ENCODE results near the gene TMCC2. TPM values are rescaled to one million over a fixed set of nuclear protein-coding genes. Genes with fewer than 3 reads are reported as not detected.

TMCC2 gene
- total RNA-seq, 1 donor from 2014 or later, result 10.6 TPM

DNA sequence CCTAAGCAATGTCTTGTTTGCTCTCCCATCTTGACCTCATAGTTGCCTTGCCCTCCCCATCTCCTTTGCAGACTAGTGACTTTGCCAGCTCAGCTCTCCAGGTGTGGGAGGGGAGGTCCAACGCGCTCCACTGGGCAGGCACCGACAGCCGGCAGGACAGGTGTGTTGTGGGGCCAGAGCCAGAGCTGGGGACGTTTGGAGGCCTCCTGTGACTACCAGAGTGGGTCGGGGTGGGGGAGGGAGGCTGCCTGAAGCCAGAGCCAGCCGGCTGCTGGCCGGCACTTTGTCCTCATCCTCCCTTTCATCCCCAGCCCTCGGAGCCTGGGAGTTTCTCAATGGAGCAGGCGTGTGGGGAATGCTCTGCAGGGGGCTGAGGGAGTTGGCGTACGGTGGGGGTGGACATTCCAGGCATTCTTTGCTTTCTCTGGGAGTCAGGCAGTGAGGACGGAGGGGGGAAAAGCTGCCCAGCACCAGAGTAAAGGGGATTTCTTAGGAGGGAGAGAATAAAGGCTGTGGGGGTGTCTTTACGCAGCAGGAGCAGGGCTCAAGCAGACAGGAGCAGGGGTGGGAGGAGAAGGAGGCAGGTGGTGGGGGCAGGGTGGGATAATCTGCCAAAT, 73.6 kb downstream of the TMCC2 start:
- Histone ChIP-seq H2AFZ (ENCODE audit: low read depth, low read length) (no peak overlapping the region), H3K4me2 (ENCODE audit: low read length) (peak overlapping the region; percentile 80), H3K36me3 (ENCODE audit: insufficient read depth, low read length) (peaks cover 14% of the 10 kb centered on the region), H3K27ac (ENCODE audit: low read depth, low read length) (peak overlapping the region; percentile 100), H3K9ac (ENCODE audit: low read length) (peak overlapping the region; percentile 90), H3K9me3 (ENCODE audit: insufficient read depth, low read depth, low read length) (no peaks in the 10 kb centered on the region), H3K27me3 (ENCODE audit: insufficient read depth, low read length) (no peaks in the 10 kb centered on the region), H4K20me1 (ENCODE audit: insufficient read depth, low read length) (no peaks in the 10 kb centered on the region), H3K4me3 (ENCODE audit: insufficient read depth, low read depth, low read length) (no peak overlapping the region), H3K4me1 (ENCODE audit: insufficient read depth, low read length) (peaks cover 53% of the 10 kb centered on the region), H3K79me2 (ENCODE audit: insufficient read depth, low read length) (peaks cover 16% of the 10 kb centered on the region)
- DNase-seq (ENCODE audit: low read depth), result peak; percentile 94
- FAIRE-seq, result no peak
- Mint-ChIP-seq H3K4me1 (ENCODE audit: low read depth, unreplicated experiment) (peaks cover 63% of the 10 kb centered on the region), H3K36me3 (ENCODE audit: low read depth, unreplicated experiment) (peaks cover 18% of the 10 kb centered on the region), H3K9me3 (ENCODE audit: unreplicated experiment) (peaks cover 2% of the 10 kb centered on the region), H3K4me3 (ENCODE audit: unreplicated experiment) (peak overlapping the region; percentile 60), H3K27ac (ENCODE audit: unreplicated experiment) (peak overlapping the region; percentile 100), H3K27me3 (ENCODE audit: low read depth, unreplicated experiment) (no peaks in the 10 kb centered on the region)
- TF ChIP-seq, protein P1, sequence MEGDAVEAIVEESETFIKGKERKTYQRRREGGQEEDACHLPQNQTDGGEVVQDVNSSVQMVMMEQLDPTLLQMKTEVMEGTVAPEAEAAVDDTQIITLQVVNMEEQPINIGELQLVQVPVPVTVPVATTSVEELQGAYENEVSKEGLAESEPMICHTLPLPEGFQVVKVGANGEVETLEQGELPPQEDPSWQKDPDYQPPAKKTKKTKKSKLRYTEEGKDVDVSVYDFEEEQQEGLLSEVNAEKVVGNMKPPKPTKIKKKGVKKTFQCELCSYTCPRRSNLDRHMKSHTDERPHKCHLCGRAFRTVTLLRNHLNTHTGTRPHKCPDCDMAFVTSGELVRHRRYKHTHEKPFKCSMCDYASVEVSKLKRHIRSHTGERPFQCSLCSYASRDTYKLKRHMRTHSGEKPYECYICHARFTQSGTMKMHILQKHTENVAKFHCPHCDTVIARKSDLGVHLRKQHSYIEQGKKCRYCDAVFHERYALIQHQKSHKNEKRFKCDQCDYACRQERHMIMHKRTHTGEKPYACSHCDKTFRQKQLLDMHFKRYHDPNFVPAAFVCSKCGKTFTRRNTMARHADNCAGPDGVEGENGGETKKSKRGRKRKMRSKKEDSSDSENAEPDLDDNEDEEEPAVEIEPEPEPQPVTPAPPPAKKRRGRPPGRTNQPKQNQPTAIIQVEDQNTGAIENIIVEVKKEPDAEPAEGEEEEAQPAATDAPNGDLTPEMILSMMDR (IDR thresholded peaks at IDR 0.05; ENCODE audit: insufficient read depth, low read depth, low read length), result no peak
- no peak for TF ChIP-seq EZH2 (IDR thresholded peaks at IDR 0.05; ENCODE audit: insufficient read depth, low read length)

DNA sequence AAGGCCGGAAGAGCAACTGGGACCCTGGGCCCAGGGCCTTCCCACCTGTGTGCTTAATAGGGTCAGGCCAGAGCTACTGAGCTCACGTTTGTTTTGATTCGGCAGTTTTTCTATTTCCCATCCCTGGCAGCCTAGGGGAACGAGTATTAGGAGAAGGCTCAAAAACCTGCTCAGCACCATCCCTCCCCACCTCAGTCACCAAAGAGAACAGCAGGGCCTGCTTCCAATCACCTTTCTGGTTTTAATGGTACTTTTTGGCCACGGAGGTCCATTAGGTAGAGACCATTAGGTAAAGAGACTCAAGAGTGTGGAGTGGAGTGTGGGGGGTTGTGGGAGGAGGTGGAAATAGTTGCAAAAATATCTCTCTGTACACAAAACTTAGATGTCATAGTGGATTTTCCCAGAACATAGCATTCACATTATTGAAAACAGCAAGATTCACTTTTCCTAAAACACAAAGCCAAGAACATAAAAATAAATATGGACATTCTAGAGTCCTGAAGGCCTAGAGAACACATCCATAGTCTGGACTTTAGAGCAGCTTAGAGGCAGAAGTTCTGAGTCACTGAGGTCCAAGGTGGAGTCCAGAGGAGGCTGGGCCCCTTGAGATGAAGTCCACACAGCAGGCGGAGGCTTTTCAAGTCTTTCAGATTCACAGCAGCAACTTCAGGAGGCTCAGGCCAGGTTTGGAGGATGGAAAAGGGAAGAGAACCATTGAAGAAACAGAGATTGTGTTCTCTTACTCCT, 74.3 kb downstream of the TMCC2 start:
- no peaks in the 10 kb centered on the region for H3K27me3 Mint-ChIP-seq (ENCODE audit: low read depth, unreplicated experiment)
- Histone ChIP-seq H3K4me2 (ENCODE audit: low read length) (peak overlapping the region; percentile 80), H2AFZ (ENCODE audit: low read depth, low read length) (no peak overlapping the region), H4K20me1 (ENCODE audit: insufficient read depth, low read length) (no peaks in the 10 kb centered on the region), H3K27ac (ENCODE audit: low read depth, low read length) (peak overlapping the region; percentile 100), H3K4me1 (ENCODE audit: insufficient read depth, low read length) (peaks cover 53% of the 10 kb centered on the region), H3K9ac (ENCODE audit: low read length) (peak overlapping the region; percentile 90), H3K36me3 (ENCODE audit: insufficient read depth, low read length) (peaks cover 19% of the 10 kb centered on the region), H3K27me3 (ENCODE audit: insufficient read depth, low read length) (no peaks in the 10 kb centered on the region), H3K9me3 (ENCODE audit: insufficient read depth, low read depth, low read length) (no peaks in the 10 kb centered on the region), H3K4me3 (ENCODE audit: insufficient read depth, low read depth, low read length) (no peak overlapping the region), H3K79me2 (ENCODE audit: insufficient read depth, low read length) (peaks cover 16% of the 10 kb centered on the region)
- peak overlapping the region; percentile 69 for H3K4me3 Mint-ChIP-seq (ENCODE audit: unreplicated experiment)
- peaks cover 24% of the 10 kb centered on the region for H3K36me3 Mint-ChIP-seq (ENCODE audit: low read depth, unreplicated experiment)
- peaks cover 59% of the 10 kb centered on the region for H3K4me1 Mint-ChIP-seq (ENCODE audit: low read depth, unreplicated experiment)
- no peak for FAIRE-seq
- peak overlapping the region; percentile 100 for H3K27ac Mint-ChIP-seq (ENCODE audit: unreplicated experiment)
- TF ChIP-seq, protein P1 (IDR thresholded peaks at IDR 0.05; ENCODE audit: insufficient read depth, low read depth, low read length), result no peak
- TF ChIP-seq EZH2 (IDR thresholded peaks at IDR 0.05; ENCODE audit: insufficient read depth, low read length), result no peak
- DNase-seq (ENCODE audit: low read depth), result no peak
- H3K9me3 Mint-ChIP-seq (ENCODE audit: unreplicated experiment), result peaks cover 2% of the 10 kb centered on the region

All from astrocyte (in vitro differentiated cells and primary cell).